ENCODE data around the gene FBXO7.
A peak's percentile ranks its signal among the peaks of the same experiment; 100 is the strongest.

The FBXO7 gene

DNA sequence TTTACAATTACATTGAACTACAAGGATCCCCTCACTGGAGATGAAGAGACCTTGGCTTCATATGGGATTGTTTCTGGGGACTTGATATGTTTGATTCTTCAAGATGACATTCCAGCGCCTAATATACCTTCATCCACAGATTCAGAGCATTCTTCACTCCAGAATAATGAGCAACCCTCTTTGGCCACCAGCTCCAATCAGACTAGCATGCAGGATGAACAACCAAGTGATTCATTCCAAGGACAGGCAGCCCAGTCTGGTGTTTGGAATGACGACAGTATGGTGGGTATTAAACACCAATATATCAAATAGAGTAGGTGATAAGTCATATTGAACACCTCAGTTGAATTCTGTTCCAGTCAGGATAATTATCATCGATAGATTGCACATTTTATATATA, 4.4 kb downstream of the FBXO7 start:
- peak overlapping the region; percentile 84 for H3K4me3 ChIP-seq (ENCODE audit: low read length, poor library complexity, severe bottlenecking)
- no peak overlapping the region for H2AFZ ChIP-seq (ENCODE audit: low read length)
- H3K9me3 ChIP-seq (ENCODE audit: insufficient read depth, low read depth, low read length) = no peaks in the 10 kb centered on the region
- peaks cover 79% of the 10 kb centered on the region for H4K20me1 ChIP-seq (ENCODE audit: insufficient read depth, low read length, poor library complexity, severe bottlenecking)
- TF ChIP-seq EZH2phosphoT487 (IDR thresholded peaks at IDR 0.05; ENCODE audit: borderline replicate concordance) = no peak
- TF ChIP-seq, protein P1, sequence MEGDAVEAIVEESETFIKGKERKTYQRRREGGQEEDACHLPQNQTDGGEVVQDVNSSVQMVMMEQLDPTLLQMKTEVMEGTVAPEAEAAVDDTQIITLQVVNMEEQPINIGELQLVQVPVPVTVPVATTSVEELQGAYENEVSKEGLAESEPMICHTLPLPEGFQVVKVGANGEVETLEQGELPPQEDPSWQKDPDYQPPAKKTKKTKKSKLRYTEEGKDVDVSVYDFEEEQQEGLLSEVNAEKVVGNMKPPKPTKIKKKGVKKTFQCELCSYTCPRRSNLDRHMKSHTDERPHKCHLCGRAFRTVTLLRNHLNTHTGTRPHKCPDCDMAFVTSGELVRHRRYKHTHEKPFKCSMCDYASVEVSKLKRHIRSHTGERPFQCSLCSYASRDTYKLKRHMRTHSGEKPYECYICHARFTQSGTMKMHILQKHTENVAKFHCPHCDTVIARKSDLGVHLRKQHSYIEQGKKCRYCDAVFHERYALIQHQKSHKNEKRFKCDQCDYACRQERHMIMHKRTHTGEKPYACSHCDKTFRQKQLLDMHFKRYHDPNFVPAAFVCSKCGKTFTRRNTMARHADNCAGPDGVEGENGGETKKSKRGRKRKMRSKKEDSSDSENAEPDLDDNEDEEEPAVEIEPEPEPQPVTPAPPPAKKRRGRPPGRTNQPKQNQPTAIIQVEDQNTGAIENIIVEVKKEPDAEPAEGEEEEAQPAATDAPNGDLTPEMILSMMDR (conservative IDR thresholded peaks at IDR 0.05; ENCODE audit: low read length) = no peak
- H3K4me1 ChIP-seq (ENCODE audit: insufficient read depth, low read length, poor library complexity, severe bottlenecking) = peaks cover 50% of the 10 kb centered on the region
- H3K27me3 ChIP-seq (ENCODE audit: insufficient read depth, low read length, poor library complexity, severe bottlenecking) = no peaks in the 10 kb centered on the region
- H3K4me2 ChIP-seq (ENCODE audit: low read depth, low read length, poor library complexity, severe bottlenecking) = peak overlapping the region; percentile 97
- H3K9me2 ChIP-seq (replicated peaks; ENCODE audit: low read depth, low read length) = no peaks in the 10 kb centered on the region
- peaks cover 15% of the 10 kb centered on the region; the same call in 1 of the 2 replicates for H3K36me3 ChIP-seq (ENCODE audit: insufficient read depth, low read length)
- H3K9ac ChIP-seq (ENCODE audit: low read depth, low read length, poor library complexity, severe bottlenecking) = no peak overlapping the region
- H3F3A ChIP-seq (ENCODE audit: low read depth) = no peaks in the 10 kb centered on the region
- peaks cover 89% of the 10 kb centered on the region for H3K79me2 ChIP-seq (ENCODE audit: insufficient read depth, low read length)

DNA sequence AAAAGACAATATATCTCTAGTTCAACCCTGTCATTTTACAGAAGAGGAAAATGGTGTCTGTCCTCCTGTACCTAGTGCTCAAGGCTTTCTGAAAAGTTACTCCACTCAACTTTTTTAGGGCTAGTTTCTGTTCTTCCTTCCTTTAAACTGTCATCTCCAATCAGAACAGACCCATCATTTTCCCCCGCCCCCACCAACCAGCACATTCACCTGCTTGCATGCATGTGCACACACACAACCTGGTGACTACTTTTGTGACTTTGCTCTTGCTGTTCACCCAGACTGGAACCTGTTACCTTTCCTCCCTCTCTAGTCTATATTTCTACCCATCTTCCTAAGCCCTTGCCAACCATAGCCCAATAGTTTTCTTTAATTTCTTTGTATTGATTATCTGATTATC, 5.6 kb downstream of the FBXO7 start:
- H3K79me2 ChIP-seq (ENCODE audit: insufficient read depth, low read length) = peaks cover 94% of the 10 kb centered on the region
- H3K9me3 ChIP-seq (ENCODE audit: insufficient read depth, low read depth, low read length) = no peaks in the 10 kb centered on the region
- no peaks in the 10 kb centered on the region for H3K9me2 ChIP-seq (replicated peaks; ENCODE audit: low read depth, low read length)
- TF ChIP-seq EZH2phosphoT487 (IDR thresholded peaks at IDR 0.05; ENCODE audit: borderline replicate concordance) = no peak
- TF ChIP-seq, protein P1 (conservative IDR thresholded peaks at IDR 0.05; ENCODE audit: low read length) = no peak
- peaks cover 79% of the 10 kb centered on the region for H4K20me1 ChIP-seq (ENCODE audit: insufficient read depth, low read length, poor library complexity, severe bottlenecking)
- no peaks in the 10 kb centered on the region for H3K27me3 ChIP-seq (ENCODE audit: insufficient read depth, low read length, poor library complexity, severe bottlenecking)
- peaks cover 27% of the 10 kb centered on the region; the same call in 1 of the 2 replicates for H3K36me3 ChIP-seq (ENCODE audit: insufficient read depth, low read length)
- H3K4me2 ChIP-seq (ENCODE audit: low read depth, low read length, poor library complexity, severe bottlenecking) = peak overlapping the region; percentile 67
- H2AFZ ChIP-seq (ENCODE audit: low read length) = no peak overlapping the region
- no peak overlapping the region for H3K9ac ChIP-seq (ENCODE audit: low read depth, low read length, poor library complexity, severe bottlenecking)
- no peaks in the 10 kb centered on the region for H3F3A ChIP-seq (ENCODE audit: low read depth)
- peaks cover 49% of the 10 kb centered on the region for H3K4me1 ChIP-seq (ENCODE audit: insufficient read depth, low read length, poor library complexity, severe bottlenecking)
- H3K4me3 ChIP-seq (ENCODE audit: low read length, poor library complexity, severe bottlenecking) = peak overlapping the region; percentile 27

DNA sequence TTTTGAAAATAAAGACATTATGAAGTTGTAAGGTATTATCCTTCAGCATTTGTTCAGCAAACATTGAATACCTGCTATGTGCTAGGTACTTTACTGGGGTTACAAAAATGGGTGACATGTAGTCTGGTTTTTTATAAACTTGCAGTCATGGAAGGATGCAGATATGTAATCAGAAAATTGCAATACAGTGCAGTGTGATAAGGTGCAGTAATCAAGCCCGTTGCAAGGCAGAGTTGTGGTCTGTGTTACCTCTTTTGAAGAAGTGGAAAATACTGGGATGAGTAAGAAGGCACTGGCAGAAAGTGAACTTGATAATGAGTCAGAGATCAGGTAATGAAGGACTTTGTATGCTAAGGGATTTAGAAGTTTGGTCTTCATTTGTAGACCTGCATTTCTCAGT, 8.1 kb downstream of the FBXO7 start:
- Histone ChIP-seq H3K36me3 (ENCODE audit: insufficient read depth, low read length) (peaks cover 52% of the 10 kb centered on the region), H2AFZ (ENCODE audit: low read length) (no peak overlapping the region), H3K4me3 (ENCODE audit: low read length, poor library complexity, severe bottlenecking) (peak overlapping the region; percentile 17), H3F3A (ENCODE audit: low read depth) (no peaks in the 10 kb centered on the region), H3K79me2 (ENCODE audit: insufficient read depth, low read length) (peaks cover 75% of the 10 kb centered on the region), H3K4me1 (ENCODE audit: insufficient read depth, low read length, poor library complexity, severe bottlenecking) (peaks cover 37% of the 10 kb centered on the region), H4K20me1 (ENCODE audit: insufficient read depth, low read length, poor library complexity, severe bottlenecking) (peaks cover 54% of the 10 kb centered on the region), H3K4me2 (ENCODE audit: low read depth, low read length, poor library complexity, severe bottlenecking) (peak overlapping the region; percentile 67), H3K9me3 (ENCODE audit: insufficient read depth, low read depth, low read length) (no peaks in the 10 kb centered on the region), H3K27me3 (ENCODE audit: insufficient read depth, low read length, poor library complexity, severe bottlenecking) (no peaks in the 10 kb centered on the region), H3K9ac (ENCODE audit: low read depth, low read length, poor library complexity, severe bottlenecking) (peak overlapping the region; percentile 12), H3K9me2 (replicated peaks; ENCODE audit: low read depth, low read length) (no peaks in the 10 kb centered on the region)
- no peak for TF ChIP-seq EZH2phosphoT487 (IDR thresholded peaks at IDR 0.05; ENCODE audit: borderline replicate concordance)
- TF ChIP-seq, protein P1 (conservative IDR thresholded peaks at IDR 0.05; ENCODE audit: low read length) = no peak
